GM12878 (cell line): ENCODE results near the gene C1QL1. TPM values are rescaled to one million over a fixed set of nuclear protein-coding genes. Genes with fewer than 3 reads are reported as not detected.

Experiments used
- ATAC-seq: fragments of 200-7000 bp; cut with Tn5 transposase; 3 replicates; pipeline ENCODE4 v1.9.1; 2020; ENCODE audit warnings: mild to moderate bottlenecking, moderate library complexity
- BruUV-seq: library from RNA; stranded (reverse); fragments of 400-500 nt; replicated peaks from 2 replicates; lab custom pipeline; 2021; lab: Mats Ljungman, UMichigan
- CTCF ChIA-PET: fragments of 300-600 bp; sonication (Branson Sonifier 250); formaldehyde crosslinking; extraction: SDS; loops from one replicate; lab custom pipeline; 2021; ENCODE audit warnings: inconsistent platforms; lab: Yijun Ruan, JAX
- POLR2A ChIA-PET: fragments of 350-600 bp; formaldehyde crosslinking; extraction: SDS; loops from one replicate; lab custom pipeline; 2021; ENCODE audit warnings: inconsistent platforms; lab: Charles Lee
- RAD21 ChIA-PET: fragments of 300-600 bp; sonication (Branson Sonifier 250); formaldehyde crosslinking; loops from one replicate; lab custom pipeline; 2023; ENCODE audit warnings: antibody characterized with exemption; ENCODE audit not compliant: unreplicated experiment; lab: Charles Lee
- SMC1A ChIA-PET: fragments of 300-600 bp; sonication (Branson Sonifier 250); formaldehyde crosslinking; loops from one replicate; lab custom pipeline; 2023; ENCODE audit not compliant: unreplicated experiment, uncharacterized antibody; lab: Charles Lee
- DNase-seq: peaks from one replicate; pipeline ENCODE4 v3.0.0-alpha.2; 2011; ENCODE audit warnings: low read depth, low spot score
- FAIRE-seq: peaks from 3 replicates; lab custom pipeline; 2011; peaks lifted over from hg19 to GRCh38; lab: Jason Lieb, UNC
- H2AFZ ChIP-seq: 2 replicates; pipeline ENCODE4 v1.6.0; 2011; ENCODE audit warnings: low read depth, low read length, control low read depth; ENCODE audit not compliant: control insufficient read depth
- H3K27ac ChIP-seq: 2 replicates; pipeline ENCODE4 v1.5.1; 2011; ENCODE audit warnings: control low read depth; ENCODE audit not compliant: control insufficient read depth, insufficient read depth
- H3K27me3 ChIP-seq, 2 experiments: replicated peaks in 1 of 2; 2 replicates each; pipeline versions ENCODE4 v1.6.0 to v1.6.1; 2011; ENCODE audit warnings: low read length in 1 of 2; ENCODE audit not compliant: control insufficient read depth in 2 of 2, insufficient read depth in 2 of 2
- H3K36me3 ChIP-seq, 2 experiments: 2 replicates each; pipeline ENCODE4 v1.5.1; 2011; ENCODE audit warnings: low read length in 1 of 2; ENCODE audit not compliant: control insufficient read depth in 2 of 2, insufficient read depth in 2 of 2
- H3K4me1 ChIP-seq: 2 replicates; pipeline ENCODE4 v1.6.1; 2011; ENCODE audit warnings: mild to moderate bottlenecking, low read length, moderate library complexity, mixed read lengths; ENCODE audit not compliant: control insufficient read depth, insufficient read depth
- H3K4me2 ChIP-seq: 2 replicates; pipeline ENCODE4 v1.6.0; 2011; ENCODE audit warnings: control low read depth; ENCODE audit not compliant: control insufficient read depth, insufficient read depth
- H3K4me3 ChIP-seq: fragments of 200-600 bp; sonication (generic); 2 replicates; pipeline ENCODE4 v1.5.1; 2016
- H3K79me2 ChIP-seq: 2 replicates; pipeline ENCODE4 v1.6.0; 2011; ENCODE audit warnings: low read length; ENCODE audit not compliant: control insufficient read depth, insufficient read depth
- H3K9ac ChIP-seq: 2 replicates; pipeline ENCODE4 v1.8.0; 2011; ENCODE audit warnings: low read length, control low read depth, mixed read lengths; ENCODE audit not compliant: control insufficient read depth, insufficient read depth
- H3K9me3 ChIP-seq: replicated peaks from 3 replicates; pipeline ENCODE4 v1.5.1; 2011; ENCODE audit warnings: mild to moderate bottlenecking, low read length; ENCODE audit not compliant: control insufficient read depth, insufficient read depth
- H4K20me1 ChIP-seq: 2 replicates; pipeline ENCODE4 v1.6.0; 2011; ENCODE audit not compliant: control insufficient read depth, insufficient read depth
- CHD1 ChIP-seq: IDR thresholded peaks from 2 replicates; pipeline ENCODE4 v1.6.1; 2012; ENCODE audit warnings: low read depth, low read length, improper control_type of control experiment
- CHD4 ChIP-seq: fragments of 200-600 bp; sonication (generic); IDR thresholded peaks from 2 replicates; pipeline ENCODE4 v1.6.1; 2016; ENCODE audit warnings: mild to moderate bottlenecking
- HDGF ChIP-seq: fragments of 450-650 bp; IDR thresholded peaks from 2 replicates; pipeline ENCODE4 v1.6.1; 2016; ENCODE audit warnings: antibody characterized with exemption
- MEF2B ChIP-seq: fragments of 450-650 bp; IDR thresholded peaks from 2 replicates; pipeline ENCODE4 v1.6.1; 2018; ENCODE audit warnings: mild to moderate bottlenecking, moderate library complexity; ENCODE audit not compliant: partially characterized antibody, poor library complexity, severe bottlenecking
- MTA3 ChIP-seq: IDR thresholded peaks from 2 replicates; pipeline ENCODE4 v1.6.1; 2012; ENCODE audit warnings: low read length, inconsistent platforms, borderline replicate concordance
- PAX5 ChIP-seq: IDR thresholded peaks from 2 replicates; pipeline ENCODE4 v1.6.1; 2011; ENCODE audit warnings: low read depth, low read length, borderline replicate concordance
- POLR2A ChIP-seq: IDR thresholded peaks from 2 replicates; pipeline ENCODE4 v1.6.1; 2011; ENCODE audit warnings: low read depth, mild to moderate bottlenecking, low read length
- SIN3A ChIP-seq: IDR thresholded peaks from 2 replicates; pipeline ENCODE4 v1.6.1; 2012; ENCODE audit warnings: low read depth, low read length, improper control_type of control experiment
- SPI1 ChIP-seq: IDR thresholded peaks from 2 replicates; pipeline ENCODE4 v1.6.1; 2011; ENCODE audit warnings: low read depth, mild to moderate bottlenecking, low read length, moderate library complexity, borderline replicate concordance; ENCODE audit not compliant: insufficient read depth
- TBL1XR1 ChIP-seq: IDR thresholded peaks from 2 replicates; pipeline ENCODE4 v1.6.1; 2012; ENCODE audit warnings: low read depth, low read length, improper control_type of control experiment
- WGBS: methylation state at CpG from one replicate; pipeline ENCODE4 v1.1.6; 2016; ENCODE audit warnings: low lambda C conversion rate; ENCODE audit not compliant: insufficient replicate concordance, insufficient coverage; ENCODE audit errors: missing lambda C conversion rate; 5-methylcytosine and 5-hydroxymethylcytosine counted together
- in situ Hi-C: fragments of 300-500 bp; cut with MboI; formaldehyde crosslinking; loops from 9 replicates; pipeline ENCODE4 v1.14.3; 2018; ENCODE audit warnings: mixed read lengths
- intact Hi-C: fragments of 100-400 bp; cut with micrococcal nuclease; formaldehyde crosslinking; loops from one replicate; pipeline ENCODE4 v1.14.2; 2022; ENCODE audit not compliant: unreplicated experiment
- polyA plus RNA-seq, 11 experiments: library from polyadenylated mRNA; depleted of rRNA in 4 of 11; unstranded in 6 of 11; stranded (reverse) in 5 of 11; fragments of >200 nt; fragmentation: Nextera tagmentation in 4 of 11; fragmentation: Illumina TruSeq in 1 of 11; extraction: Ambion mirVana in 4 of 11; extraction: Trizol in 1 of 11; gene quantifications; 1 replicate in 1 of 11; 2 replicates in 10 of 11; pipeline versions ENCODE4 v1.2.1 to v1.2.3, GENCODE V29; 2011 to 2016; ENCODE audit warnings: inconsistent platforms in 2 of 11, missing spikeins in 2 of 11, low read depth in 1 of 11
- total RNA-seq, 4 experiments: library from RNA; depleted of rRNA in 3 of 4; stranded (reverse); fragments of >200 nt in 3 of 4; fragmentation: Illumina TruSeq in 1 of 4; extraction: Trizol in 1 of 4; gene quantifications; 2 replicates each; pipeline versions ENCODE4 v1.2.1 to v1.2.3, GENCODE V29; 2013 to 2021
- TF ChIP-seq, protein P1 (sequence below): IDR thresholded peaks from 2 replicates; pipeline ENCODE4 v1.6.1; 2012; ENCODE audit warnings: low read depth, low read length, improper control_type of control experiment
- TF ChIP-seq, protein P2 (sequence below): fragments of 450-650 bp; IDR thresholded peaks from 2 replicates; pipeline ENCODE4 v1.6.1; 2017; ENCODE audit warnings: mild to moderate bottlenecking
- TF ChIP-seq, protein P3 (sequence below): fragments of 450-650 bp; IDR thresholded peaks from 2 replicates; pipeline ENCODE4 v1.6.1; 2016; ENCODE audit warnings: mild to moderate bottlenecking, moderate library complexity, borderline replicate concordance
- TF ChIP-seq, protein P4 (sequence below): fragments of 450-650 bp; IDR thresholded peaks from 2 replicates; pipeline ENCODE4 v1.6.1; 2016; ENCODE audit warnings: mild to moderate bottlenecking

The C1QL1 gene
- total and polyA plus RNA-seq, 10 of the 15 experiments (the other 5 are each of a cell fraction or from before 2014, with no cell fraction given) = not detected

DNA sequence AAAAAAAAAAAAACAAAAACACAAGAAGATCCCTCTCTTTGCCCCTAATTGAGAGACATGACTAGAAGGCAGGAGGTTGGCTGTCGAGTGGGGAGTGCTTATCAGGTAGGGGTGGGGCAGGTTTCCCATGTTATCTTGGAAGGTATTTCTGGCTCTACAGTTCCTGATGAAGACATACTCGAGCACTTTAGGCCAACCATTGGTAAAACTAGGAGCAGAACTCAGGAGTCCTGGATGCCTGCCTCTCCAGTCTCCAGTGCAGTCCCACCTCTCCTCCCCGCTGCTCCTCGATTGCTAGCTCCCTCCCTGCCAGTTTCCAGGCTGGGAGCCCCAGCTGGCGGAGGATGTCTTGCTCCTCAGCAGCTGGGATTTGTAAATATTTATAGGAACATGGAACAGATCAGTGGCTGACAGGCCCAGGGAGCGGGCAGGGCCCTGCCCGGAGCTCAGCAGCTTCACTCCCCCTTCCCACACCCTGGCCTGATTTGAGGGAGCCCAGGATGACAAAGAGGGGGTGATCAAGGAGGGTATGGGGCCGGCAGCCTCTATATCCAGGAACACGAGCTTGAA is 11.4 kb upstream of the C1QL1 start:
- no peak overlapping the region for H3K4me2 ChIP-seq
- H2AFZ ChIP-seq = no peak overlapping the region
- no peaks in the 10 kb centered on the region; the same call in 1 of the 2 replicates for H3K4me1 ChIP-seq
- in situ Hi-C loops (no loop called here), intact Hi-C loops (no loop called here)
- peaks cover 5% of the 10 kb centered on the region in 2 experiments; a peak in 3 of 4 replicates for H3K27me3 ChIP-seq
- no peaks in the 10 kb centered on the region for H4K20me1 ChIP-seq
- no peak overlapping the region for H3K4me3 ChIP-seq
- SMC1A ChIA-PET = no interaction called here
- WGBS = 26% methylated on average over 9 of the region's 9 CpGs
- CTCF ChIA-PET = interaction anchor here (0.8 kb wide), 1 partner anchor 43 kb away, joined by 3 read pairs; no protein-coding TSS in a partner anchor
- DNase-seq (no peak), ATAC-seq (no peak), FAIRE-seq (no peak)
- H3K79me2 ChIP-seq = no peaks in the 10 kb centered on the region
- RAD21 ChIA-PET = interaction anchor here (1.4 kb wide), 1 partner anchor 12 kb away, joined by 3 read pairs; no protein-coding TSS in a partner anchor
- H3K27ac ChIP-seq = no peak overlapping the region
- H3K9ac ChIP-seq = no peak overlapping the region
- no peaks in the 10 kb centered on the region for H3K36me3 ChIP-seq
- BruUV-seq = no TSS peak
- no peaks in the 10 kb centered on the region; the same call in 2 of the 3 replicates for H3K9me3 ChIP-seq
- POLR2A ChIA-PET = no interaction called here
- no peak for TF ChIP-seq SIN3A
- TF ChIP-seq, protein P1, sequence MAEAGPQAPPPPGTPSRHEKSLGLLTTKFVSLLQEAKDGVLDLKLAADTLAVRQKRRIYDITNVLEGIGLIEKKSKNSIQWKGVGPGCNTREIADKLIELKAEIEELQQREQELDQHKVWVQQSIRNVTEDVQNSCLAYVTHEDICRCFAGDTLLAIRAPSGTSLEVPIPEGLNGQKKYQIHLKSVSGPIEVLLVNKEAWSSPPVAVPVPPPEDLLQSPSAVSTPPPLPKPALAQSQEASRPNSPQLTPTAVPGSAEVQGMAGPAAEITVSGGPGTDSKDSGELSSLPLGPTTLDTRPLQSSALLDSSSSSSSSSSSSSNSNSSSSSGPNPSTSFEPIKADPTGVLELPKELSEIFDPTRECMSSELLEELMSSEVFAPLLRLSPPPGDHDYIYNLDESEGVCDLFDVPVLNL = no peak
- TF ChIP-seq, protein P2, sequence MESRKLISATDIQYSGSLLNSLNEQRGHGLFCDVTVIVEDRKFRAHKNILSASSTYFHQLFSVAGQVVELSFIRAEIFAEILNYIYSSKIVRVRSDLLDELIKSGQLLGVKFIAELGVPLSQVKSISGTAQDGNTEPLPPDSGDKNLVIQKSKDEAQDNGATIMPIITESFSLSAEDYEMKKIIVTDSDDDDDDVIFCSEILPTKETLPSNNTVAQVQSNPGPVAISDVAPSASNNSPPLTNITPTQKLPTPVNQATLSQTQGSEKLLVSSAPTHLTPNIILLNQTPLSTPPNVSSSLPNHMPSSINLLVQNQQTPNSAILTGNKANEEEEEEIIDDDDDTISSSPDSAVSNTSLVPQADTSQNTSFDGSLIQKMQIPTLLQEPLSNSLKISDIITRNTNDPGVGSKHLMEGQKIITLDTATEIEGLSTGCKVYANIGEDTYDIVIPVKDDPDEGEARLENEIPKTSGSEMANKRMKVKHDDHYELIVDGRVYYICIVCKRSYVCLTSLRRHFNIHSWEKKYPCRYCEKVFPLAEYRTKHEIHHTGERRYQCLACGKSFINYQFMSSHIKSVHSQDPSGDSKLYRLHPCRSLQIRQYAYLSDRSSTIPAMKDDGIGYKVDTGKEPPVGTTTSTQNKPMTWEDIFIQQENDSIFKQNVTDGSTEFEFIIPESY = no peak
- TF ChIP-seq POLR2A = no peak
- no peak for TF ChIP-seq CHD4
- TF ChIP-seq, protein P3, sequence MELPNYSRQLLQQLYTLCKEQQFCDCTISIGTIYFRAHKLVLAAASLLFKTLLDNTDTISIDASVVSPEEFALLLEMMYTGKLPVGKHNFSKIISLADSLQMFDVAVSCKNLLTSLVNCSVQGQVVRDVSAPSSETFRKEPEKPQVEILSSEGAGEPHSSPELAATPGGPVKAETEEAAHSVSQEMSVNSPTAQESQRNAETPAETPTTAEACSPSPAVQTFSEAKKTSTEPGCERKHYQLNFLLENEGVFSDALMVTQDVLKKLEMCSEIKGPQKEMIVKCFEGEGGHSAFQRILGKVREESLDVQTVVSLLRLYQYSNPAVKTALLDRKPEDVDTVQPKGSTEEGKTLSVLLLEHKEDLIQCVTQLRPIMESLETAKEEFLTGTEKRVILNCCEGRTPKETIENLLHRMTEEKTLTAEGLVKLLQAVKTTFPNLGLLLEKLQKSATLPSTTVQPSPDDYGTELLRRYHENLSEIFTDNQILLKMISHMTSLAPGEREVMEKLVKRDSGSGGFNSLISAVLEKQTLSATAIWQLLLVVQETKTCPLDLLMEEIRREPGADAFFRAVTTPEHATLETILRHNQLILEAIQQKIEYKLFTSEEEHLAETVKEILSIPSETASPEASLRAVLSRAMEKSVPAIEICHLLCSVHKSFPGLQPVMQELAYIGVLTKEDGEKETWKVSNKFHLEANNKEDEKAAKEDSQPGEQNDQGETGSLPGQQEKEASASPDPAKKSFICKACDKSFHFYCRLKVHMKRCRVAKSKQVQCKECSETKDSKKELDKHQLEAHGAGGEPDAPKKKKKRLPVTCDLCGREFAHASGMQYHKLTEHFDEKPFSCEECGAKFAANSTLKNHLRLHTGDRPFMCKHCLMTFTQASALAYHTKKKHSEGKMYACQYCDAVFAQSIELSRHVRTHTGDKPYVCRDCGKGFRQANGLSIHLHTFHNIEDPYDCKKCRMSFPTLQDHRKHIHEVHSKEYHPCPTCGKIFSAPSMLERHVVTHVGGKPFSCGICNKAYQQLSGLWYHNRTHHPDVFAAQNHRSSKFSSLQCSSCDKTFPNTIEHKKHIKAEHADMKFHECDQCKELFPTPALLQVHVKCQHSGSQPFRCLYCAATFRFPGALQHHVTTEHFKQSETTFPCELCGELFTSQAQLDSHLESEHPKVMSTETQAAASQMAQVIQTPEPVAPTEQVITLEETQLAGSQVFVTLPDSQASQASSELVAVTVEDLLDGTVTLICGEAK = no peak
- no peak for TF ChIP-seq CHD1
- TF ChIP-seq TBL1XR1 = no peak
- TF ChIP-seq MTA3 = no peak
- no peak for TF ChIP-seq HDGF
- TF ChIP-seq SPI1 = no peak
- TF ChIP-seq PAX5 = no peak
- no peak for TF ChIP-seq MEF2B
- TF ChIP-seq, protein P4, sequence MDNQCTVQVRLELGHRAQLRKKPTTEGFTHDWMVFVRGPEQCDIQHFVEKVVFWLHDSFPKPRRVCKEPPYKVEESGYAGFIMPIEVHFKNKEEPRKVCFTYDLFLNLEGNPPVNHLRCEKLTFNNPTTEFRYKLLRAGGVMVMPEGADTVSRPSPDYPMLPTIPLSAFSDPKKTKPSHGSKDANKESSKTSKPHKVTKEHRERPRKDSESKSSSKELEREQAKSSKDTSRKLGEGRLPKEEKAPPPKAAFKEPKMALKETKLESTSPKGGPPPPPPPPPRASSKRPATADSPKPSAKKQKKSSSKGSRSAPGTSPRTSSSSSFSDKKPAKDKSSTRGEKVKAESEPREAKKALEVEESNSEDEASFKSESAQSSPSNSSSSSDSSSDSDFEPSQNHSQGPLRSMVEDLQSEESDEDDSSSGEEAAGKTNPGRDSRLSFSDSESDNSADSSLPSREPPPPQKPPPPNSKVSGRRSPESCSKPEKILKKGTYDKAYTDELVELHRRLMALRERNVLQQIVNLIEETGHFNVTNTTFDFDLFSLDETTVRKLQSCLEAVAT = no peak
